Measurements from ENCODE around the gene FMO2. TPM values are rescaled to one million over a fixed set of nuclear protein-coding genes. Genes with fewer than 3 reads are reported as not detected.

The FMO2 gene, protein sequence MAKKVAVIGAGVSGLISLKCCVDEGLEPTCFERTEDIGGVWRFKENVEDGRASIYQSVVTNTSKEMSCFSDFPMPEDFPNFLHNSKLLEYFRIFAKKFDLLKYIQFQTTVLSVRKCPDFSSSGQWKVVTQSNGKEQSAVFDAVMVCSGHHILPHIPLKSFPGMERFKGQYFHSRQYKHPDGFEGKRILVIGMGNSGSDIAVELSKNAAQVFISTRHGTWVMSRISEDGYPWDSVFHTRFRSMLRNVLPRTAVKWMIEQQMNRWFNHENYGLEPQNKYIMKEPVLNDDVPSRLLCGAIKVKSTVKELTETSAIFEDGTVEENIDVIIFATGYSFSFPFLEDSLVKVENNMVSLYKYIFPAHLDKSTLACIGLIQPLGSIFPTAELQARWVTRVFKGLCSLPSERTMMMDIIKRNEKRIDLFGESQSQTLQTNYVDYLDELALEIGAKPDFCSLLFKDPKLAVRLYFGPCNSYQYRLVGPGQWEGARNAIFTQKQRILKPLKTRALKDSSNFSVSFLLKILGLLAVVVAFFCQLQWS
- total RNA-seq (2022; extraction: Qiagen RNA extraction) = not detected in 5 replicates

GRCh38 chr1:171185091-171185490, at the start of gene FMO2:
TSS of gene FMO2 (plus strand) at chr1:171185300. CDS start at chr1:171185714, 414 bp downstream.

GRCh38 chr1:171248302-171248701, 63.2 kb downstream of the FMO2 start, which contains the start of gene FMO1:
TSS of gene FMO1 (plus strand) at chr1:171248494. CDS start at chr1:171258088, 9,594 bp downstream.

Other genes starting within 250 kb of the FMO2 start
- gene MROH9, start 249.8 kb upstream of the FMO2 start, total RNA-seq (2022; extraction: Qiagen RNA extraction) = not detected in 5 replicates
- not detected in 5 replicates for gene FMO3, start 94.4 kb upstream of the FMO2 start, total RNA-seq (2022; extraction: Qiagen RNA extraction)
- not detected in 5 replicates for gene FMO1, start 63.2 kb downstream of the FMO2 start, total RNA-seq (2022; extraction: Qiagen RNA extraction)
- gene FMO4, start 128.9 kb downstream of the FMO2 start, total RNA-seq (2022; extraction: Qiagen RNA extraction) = 0.24 to 0.89 TPM (median 0.51 TPM) in 5 replicates

Measured in A549 treated with dexamethasone at 1 μM for 4 hours (cell line).